Measurements from ENCODE around the gene TCEAL4. TPM values are rescaled to one million over a fixed set of nuclear protein-coding genes. Genes with fewer than 3 reads are reported as not detected.

TCEAL4 gene
- total RNA-seq, result 145 TPM

DNA sequence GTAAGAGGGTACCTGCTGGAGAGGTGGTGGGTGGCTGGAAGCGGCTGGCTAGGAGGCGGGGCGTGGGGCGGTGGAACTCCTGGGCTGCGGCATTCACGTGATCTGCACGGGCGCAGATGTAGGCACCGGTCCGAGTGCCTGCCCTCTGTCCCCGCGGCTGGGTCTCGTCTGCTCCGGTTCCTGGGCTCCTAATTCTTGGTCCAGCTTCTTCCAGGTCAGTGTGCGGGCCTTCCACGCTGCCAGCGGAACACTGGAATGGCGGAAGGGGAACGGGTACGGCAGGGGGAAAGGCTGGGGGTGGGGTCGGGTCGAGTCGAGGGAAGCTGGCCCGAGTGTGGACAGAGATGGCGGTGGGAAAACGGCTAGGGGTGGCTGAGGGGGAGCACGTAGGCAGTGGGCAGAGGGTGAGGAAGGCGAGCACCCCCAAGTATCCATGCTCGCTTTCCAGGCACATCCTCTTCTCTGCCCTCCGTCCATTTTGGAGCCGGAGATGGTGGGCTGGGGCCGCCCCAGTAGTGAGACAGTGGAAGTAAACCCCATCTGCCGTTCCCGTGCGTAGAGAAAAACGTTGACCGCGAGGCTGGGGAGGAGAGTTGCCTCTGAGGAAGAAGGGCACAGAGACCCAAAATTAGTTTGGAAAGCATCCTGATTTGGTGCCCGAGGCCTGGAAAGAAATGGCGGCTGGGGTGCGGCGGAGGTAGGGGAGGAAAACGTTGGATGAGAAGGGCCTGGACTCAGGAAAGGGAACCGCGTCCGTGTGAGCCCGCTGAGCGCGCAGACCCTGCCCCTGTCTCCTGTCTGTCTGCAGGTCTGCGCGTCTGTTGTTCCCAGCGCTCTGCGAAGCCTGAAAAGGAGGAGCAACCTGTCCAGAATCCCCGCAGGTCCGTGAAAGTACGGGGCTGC, at the start of gene TCEAL4:
TCEAL4 (plus strand) TSS at position 105 of the 903 bp plus-strand sequence. CDS start 1,161 bp downstream, outside the sequence.
- peak; percentile 68 for DNase-seq (ENCODE audit: low spot score)

DNA sequence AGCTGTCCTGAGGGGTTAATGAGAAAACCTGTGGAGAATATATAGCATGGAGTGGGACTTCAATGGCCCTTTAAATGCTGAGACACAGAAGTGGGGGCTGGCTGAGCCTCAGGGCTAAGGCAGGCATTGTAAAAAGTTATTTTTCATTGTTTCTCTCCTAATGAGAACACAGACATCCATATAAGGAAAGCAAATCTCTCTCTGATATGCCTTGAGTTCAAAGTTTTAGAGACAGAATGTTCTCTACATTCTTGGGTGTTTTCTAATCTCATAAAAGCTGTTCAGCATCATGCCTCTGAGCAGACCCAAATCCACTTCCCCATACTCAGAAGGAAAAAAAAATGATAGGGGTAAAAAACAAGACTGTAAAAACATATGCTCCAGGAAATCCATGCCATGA, 49.2 kb upstream of the TCEAL4 start:
- no peak for DNase-seq (ENCODE audit: low spot score)

DNA sequence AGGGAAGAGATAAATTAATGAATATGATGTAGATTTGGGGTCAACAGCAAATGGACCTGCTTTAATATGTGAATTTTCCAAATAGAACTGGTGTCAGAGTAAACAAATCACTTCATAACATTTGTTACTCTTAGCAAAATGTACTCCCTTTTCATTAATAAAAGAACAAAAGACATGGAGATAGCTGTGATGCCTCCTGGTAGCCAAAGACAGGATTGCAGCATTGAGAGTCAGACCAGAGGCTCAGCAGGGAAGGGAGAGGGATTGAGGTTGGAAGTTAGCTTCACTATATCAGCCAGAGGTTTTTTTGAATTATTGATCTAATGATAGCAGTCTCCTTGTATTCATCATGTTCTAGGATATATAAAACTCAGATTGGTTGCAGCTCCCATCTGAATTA, 48.6 kb upstream of the TCEAL4 start:
- no peak for DNase-seq (ENCODE audit: low spot score)

DNA sequence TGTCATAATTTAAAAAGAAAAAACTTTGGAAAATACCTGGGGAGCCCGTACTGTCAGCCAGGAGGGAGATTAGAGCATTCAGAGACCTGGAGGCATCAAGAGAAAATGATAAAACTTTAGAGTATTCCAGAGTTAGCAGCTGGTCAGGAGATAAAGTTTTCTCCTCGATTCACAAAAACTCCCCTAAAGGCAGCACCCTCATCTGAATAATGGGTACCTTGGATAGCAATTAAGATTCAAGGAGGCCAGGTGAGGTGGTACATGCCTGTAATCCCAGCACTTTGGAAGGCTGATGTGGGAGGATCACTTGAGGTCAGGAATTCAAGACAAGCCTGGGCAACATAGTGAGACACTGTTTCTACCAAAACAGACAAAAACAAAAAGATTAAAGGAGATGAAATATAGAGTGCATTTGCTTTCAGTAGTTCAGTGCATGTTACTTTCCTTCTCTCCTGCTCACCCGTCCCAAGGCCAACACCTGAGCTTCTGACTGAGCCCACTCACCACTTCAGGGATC, 47.4 kb upstream of the TCEAL4 start:
- no peak for DNase-seq (ENCODE audit: low spot score)

DNA sequence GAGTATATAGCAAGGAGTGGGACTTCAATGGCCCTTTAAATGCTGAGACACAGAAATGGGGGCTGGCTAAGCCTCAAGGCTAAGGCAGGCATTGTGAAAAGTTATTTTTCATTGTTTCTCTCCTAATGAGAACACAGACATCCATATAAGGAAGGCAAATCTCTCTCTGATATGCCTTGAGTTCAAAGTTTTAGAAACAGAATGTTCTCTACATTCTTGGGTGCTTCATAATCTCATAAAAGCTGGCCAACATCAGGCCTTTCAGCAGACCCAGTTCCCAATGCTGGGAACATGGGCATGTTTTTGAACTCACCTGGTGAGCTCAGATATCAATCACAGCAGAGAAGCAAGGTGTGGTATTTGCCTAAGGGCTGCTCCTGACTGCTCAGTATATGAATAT, 46.6 kb upstream of the TCEAL4 start:
- DNase-seq (ENCODE audit: low spot score), result no peak

DNA sequence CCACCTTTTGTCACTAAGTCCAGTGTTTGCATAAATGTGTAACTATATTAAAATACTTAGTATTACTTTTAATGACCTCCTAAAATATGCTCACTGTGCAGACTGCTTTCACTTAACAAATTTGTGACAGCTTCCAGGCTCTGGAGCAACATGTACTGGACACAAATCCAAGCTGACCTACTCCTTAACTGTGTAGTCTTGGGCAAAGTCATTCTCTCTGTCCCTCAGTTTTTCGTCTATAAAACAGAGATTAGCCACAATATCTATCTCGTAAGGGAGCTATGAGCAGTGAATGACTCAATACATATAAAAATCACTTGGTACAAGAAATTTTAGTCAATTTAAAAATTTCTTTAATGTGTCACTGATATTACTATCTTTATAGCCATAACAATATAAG, 45.6 kb upstream of the TCEAL4 start:
- DNase-seq (ENCODE audit: low spot score), result no peak

DNA sequence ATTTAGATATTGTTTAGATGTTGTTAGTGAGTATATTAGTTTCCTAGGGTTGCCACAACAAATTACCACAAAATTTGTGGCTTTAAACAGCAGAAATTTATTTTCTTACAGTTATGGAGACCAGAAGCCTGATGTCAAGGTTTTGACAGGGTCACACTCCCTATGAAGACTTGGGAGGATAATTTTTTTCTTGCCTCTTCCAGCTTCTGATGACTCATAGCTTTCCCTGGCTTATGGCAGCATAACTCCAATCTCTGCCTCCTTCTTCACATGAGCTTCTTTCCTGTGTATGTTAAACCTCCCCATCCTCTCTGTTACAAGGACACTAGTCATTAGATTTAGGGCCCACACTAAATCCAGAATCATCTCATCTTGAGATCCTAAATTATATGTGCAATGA, 45.2 kb upstream of the TCEAL4 start:
- no peak for DNase-seq (ENCODE audit: low spot score)

DNA sequence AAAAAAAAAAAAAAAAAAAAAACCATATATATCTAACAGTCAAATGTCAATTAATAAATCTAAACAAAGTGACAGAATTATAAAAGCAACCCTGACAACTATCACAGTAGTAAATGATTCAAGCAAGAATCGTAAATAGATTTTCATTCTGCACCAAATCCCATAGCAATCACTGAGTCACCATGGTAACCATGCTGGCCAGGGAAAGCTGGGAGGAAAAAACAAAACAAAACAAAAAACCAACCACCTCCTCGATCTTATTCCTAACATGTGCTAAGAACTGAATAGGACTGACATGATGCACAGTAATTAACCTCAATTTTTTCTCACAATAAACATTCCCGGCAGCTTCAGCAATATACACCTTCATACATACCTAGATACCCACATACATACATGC, 35.4 kb upstream of the TCEAL4 start:
- DNase-seq (ENCODE audit: low spot score), result no peak

DNA sequence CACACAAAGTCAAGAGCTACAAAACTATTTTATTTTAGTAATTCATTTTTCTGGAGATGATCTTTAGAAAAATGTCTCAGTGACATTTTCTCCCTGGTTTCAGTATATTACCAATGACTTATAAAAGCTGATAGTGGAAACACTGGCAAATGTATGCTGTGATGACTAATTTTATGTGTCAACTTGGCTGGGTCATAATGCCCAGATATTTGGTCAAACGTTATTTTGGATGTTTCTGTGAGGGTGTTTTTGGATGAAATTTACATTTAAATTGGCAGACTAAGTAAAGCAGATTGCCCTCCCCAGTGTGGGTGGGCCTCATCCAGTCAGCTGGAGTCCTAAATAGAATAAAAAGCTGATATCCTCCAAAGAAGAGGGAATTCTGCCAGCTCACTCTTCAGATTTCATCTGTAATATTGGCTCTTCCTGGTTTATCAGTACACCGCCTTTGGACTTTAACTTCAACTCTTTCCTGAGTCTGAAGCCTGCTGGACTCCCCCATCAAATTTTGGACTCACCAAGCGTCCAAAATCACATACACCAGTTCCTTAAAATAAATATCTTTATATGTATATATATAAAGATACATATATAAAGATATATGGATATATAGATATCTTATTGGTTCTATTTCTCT, 34.8 kb upstream of the TCEAL4 start:
- no peak for DNase-seq (ENCODE audit: low spot score)

DNA sequence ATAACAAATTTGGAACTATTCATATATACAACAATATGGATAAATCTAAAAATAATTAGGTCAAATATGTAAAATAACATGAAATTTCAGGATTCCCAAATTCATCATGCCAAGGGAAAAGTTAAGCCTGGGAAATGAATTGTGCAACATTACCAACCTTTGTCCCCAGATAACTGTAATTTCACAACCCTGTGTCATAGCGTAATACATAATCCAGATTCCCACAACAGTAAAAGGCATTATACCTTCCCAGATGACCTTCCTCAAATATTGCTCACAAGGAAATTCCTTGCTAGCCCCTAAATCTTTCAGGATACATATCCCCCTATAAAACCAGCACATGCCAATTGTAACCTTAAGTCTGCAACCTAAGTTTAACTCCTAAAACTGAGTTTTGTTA, 33.1 kb upstream of the TCEAL4 start:
- no peak for DNase-seq (ENCODE audit: low spot score)

DNA sequence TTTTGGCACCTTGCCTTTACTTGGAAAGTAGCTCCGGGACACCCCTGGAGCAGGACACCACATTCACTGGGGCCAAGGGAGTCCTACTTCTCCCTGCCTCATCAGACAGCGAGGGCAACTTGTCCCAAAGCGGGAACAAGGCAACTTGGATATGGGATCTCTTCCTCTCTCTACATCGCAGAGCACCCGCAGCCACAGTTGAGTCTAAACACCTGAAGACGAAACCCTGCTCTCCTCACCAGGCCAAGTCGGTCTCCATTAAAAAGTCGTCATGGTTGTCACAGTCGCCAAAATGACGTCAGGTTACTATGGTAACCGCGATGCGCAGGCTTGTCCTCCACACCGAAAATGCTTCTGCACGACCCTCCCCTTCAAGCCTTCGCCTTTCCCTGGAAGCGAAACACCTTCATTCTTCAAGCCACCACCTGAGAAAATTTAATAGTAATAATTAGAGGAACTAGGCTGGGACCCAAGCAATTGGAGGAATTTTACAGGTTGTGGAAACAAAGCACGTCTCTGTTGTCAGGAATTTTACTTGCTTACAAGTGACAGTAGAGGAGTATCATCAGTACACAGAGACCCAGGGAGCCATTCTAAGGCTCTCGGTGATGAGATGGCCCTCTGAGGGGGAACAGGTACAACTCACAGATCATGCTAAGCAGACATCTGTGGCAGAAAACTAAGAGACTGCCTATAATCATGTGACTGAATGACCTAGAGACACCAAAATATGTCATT, 30.5 kb upstream of the TCEAL4 start:
- peak; percentile 68 for DNase-seq (ENCODE audit: low spot score)

DNA sequence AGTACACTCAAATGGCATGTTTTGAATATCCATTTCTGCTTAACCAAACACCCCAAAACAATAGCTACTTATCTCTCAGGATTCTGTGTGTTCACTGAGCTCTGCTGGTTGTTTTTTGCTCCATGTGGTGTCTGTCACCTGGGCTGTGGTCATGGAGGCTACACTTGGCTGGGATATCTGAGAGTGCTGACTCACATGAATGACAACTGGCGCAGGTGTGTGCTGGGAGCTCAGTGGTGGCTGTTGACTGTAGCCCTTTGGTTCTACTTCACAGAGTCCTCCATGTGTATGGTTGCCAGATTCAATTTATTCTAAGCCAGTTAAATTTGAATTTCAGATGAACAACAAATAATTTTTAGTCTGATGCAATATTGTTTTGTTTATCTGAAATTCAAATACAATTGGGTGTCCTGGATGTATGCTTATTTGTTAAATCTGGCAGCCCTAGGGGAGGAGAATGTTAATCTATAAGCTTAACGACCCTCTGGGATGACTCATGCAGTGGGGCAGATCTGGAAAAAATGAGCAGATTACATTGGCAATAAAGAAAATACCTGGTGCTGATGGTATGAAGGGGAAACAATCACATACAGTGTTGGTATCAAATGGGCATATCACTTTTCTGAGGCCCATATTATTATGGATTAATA, 28.2 kb upstream of the TCEAL4 start:
- DNase-seq (ENCODE audit: low spot score), result no peak

DNA sequence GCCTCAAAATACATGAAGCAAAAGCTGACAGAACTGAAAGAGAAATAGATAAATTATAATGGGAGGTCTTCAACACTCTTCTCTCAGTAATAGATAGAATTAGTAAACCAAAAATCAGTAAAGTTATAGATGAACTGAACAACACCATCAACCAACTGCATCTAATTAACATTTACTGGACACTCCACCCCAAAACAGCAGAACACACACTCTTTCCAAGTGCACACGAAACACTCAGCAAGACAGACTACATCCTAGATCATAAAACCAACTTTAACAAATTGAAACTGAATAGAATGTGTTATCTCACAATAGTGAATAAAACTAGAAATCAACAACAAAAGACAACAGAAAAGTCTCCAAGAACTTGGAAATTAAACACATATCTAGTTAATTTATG, 25.1 kb upstream of the TCEAL4 start:
- DNase-seq (ENCODE audit: low spot score), result no peak

DNA sequence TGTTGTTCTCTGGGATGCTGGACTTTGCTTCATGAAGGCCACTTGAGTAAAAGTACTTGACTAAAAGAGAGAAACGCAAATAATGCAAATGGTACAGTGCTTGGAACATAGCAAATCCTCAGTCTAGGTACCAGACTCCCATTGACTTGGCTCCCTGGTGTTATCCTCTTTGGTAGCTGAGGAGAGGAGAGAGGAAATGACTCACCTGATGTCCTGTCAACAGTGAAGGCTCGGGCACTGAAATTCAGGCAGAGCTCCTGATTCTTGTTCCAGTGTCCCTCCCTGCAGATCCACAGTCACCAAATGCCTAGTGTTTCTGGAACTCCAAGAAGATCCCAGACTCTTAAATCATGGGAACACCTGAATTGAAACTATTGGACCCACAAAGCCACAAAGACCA, 22.5 kb upstream of the TCEAL4 start:
- no peak for DNase-seq (ENCODE audit: low spot score)

DNA sequence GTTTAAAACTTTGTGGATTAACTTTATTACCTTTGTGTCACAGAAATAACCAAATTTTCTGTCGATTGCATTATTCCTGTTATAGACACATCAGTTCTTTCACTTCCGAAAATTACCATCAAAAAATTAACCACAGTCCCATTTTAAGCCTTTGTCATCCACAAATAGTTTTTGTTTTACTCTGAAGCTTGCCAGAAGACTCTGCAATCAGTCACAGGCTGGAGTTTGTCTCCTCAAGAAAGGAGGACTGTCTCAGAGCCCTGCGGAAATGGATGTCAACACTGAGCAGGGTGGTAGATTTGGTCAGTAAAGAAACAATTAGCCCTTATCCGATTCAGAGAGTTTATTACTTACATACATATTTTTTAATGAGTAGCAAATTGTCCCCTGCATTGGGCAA, 20.1 kb upstream of the TCEAL4 start:
- no peak for DNase-seq (ENCODE audit: low spot score)

DNA sequence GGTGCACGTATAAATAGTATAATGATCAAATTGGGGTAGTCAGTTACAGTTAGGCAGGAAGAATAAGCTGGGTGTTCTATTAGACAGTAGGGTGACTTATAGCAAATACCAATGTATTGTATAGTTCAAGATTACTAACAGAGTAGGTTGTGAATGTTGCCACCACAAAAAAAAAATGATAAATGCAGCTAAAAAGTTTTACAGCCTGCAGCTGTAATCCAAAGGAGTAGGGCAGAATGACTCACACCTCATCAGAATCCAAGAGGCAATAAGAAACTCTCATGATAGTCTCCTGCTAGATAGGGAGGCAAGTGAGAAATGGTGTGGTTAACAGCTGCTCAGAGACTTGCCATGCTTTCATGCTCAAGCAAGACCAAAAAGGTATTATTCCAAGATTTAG, 19.6 kb upstream of the TCEAL4 start:
- no peak for DNase-seq (ENCODE audit: low spot score)

DNA sequence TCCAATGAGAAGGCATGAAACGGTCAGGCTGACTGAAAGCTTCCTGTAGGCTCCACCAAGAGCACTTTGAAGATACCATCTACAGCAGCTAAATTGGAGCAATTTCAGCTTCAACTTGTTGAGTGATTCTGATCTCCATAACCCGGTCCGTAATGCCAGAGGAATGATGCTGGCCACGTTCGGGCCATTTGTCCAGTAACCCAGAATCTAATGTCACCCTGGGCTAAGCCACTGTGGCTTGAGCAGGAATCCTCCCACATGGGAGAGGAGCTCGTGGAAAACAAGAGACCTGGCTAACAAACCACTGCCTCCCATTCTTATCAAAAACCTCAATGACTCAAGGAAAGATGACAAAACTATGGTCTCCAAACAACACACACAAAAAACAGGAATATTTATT, 14.2 kb upstream of the TCEAL4 start:
- DNase-seq (ENCODE audit: low spot score), result no peak

DNA sequence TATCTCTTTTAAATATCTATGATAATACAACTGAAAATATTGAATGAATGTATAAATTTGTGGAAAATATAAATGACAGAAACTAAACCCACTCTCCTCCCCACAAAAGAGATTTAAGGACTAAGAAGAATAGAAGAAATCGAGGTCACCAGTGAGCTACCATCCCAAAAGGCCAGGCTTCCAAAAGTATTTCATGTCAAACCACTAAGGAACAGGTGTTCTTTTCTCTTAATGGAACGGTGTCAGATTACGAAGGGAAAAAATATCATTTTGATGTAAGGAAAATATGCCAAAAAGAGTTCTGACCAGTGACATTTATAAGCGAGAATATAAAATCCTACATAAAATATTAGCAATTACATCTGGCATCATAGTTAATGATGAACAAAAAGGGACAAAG, 13.6 kb upstream of the TCEAL4 start:
- no peak for DNase-seq (ENCODE audit: low spot score)

DNA sequence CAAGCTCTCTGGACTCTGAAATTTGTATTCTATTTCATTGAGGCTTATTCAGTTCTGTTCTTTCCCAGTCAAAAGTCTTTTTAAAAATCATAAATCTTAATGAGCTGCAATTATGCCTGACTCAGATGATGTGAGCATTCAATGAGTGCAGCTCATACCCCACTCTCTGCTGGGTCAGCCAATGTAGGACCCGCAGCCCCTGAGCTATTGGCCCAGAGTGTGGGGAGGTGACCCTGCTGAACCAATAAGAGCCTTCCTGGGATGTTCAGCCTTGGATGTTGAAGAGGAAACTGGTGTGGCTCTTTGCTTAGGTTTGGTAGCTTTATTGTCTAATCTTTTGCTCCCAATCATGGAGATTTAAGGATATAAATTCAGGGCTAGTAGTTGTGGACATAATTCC, 12.1 kb upstream of the TCEAL4 start:
- no peak for DNase-seq (ENCODE audit: low spot score)

DNA sequence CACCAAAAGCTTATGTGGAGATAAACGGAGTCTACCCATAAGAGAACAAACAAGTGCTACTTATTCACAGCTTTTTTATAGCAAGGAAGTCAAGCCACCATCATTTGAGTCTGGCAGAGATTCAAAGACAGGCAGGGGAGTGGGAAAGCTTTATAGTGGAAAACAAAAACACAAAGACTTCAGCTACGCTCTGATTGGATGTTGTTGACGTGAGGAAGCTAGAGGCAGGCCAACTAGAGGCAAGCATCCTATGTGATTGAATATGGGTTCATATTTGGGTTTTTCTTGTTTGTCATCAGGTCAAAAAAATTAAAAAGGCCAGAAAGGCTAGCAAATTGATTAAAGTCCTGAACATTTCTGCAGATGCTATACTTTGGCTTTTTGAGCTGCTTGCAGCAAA, 719 bp upstream of the TCEAL4 start:
- DNase-seq (ENCODE audit: low spot score), result no peak

DNA sequence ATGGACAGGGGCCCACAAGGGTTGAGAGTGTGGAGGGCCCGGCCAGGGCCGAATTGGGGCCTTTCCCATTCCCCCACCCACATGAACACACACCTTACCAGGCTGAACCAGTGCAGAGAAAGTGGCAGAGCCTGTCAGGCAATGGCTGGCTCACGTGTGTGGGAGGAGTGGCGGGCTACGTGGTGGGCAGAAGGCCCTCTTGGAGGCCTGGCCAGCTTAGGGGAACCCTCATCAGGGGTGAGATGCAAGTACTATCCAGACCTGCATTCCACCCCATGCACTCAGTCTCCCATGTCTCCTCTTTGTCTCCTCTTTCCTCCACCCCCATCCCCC, 965 bp downstream of the TCEAL4 start:
- peak; percentile 55 for DNase-seq (ENCODE audit: low spot score)

DNA sequence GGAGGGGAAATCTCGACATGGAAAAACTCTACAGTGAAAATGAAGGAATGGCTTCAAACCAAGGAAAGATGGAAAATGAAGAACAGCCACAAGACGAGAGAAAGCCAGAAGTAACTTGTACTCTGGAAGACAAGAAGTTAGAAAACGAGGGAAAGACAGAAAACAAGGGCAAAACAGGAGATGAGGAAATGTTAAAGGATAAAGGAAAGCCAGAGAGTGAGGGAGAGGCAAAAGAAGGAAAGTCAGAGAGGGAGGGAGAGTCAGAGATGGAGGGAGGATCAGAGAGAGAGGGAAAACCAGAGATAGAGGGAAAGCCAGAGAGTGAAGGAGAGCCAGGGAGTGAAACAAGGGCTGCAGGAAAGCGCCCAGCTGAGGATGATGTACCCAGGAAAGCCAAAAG, 1.3 kb downstream of the TCEAL4 start:
- no peak for DNase-seq (ENCODE audit: low spot score)
